ENCODE data around the gene ESR1. TPM values are rescaled to one million over a fixed set of nuclear protein-coding genes. Genes with fewer than 3 reads are reported as not detected.

The ESR1 gene
- polyA plus RNA-seq, 1 of the 3 experiments (the other 2 are of a cell fraction), result under 0.01 TPM

GRCh38 chr6:151881231-151881630, 73.7 kb downstream of the ESR1 start (continued):
- TF ChIP-seq, protein P1, sequence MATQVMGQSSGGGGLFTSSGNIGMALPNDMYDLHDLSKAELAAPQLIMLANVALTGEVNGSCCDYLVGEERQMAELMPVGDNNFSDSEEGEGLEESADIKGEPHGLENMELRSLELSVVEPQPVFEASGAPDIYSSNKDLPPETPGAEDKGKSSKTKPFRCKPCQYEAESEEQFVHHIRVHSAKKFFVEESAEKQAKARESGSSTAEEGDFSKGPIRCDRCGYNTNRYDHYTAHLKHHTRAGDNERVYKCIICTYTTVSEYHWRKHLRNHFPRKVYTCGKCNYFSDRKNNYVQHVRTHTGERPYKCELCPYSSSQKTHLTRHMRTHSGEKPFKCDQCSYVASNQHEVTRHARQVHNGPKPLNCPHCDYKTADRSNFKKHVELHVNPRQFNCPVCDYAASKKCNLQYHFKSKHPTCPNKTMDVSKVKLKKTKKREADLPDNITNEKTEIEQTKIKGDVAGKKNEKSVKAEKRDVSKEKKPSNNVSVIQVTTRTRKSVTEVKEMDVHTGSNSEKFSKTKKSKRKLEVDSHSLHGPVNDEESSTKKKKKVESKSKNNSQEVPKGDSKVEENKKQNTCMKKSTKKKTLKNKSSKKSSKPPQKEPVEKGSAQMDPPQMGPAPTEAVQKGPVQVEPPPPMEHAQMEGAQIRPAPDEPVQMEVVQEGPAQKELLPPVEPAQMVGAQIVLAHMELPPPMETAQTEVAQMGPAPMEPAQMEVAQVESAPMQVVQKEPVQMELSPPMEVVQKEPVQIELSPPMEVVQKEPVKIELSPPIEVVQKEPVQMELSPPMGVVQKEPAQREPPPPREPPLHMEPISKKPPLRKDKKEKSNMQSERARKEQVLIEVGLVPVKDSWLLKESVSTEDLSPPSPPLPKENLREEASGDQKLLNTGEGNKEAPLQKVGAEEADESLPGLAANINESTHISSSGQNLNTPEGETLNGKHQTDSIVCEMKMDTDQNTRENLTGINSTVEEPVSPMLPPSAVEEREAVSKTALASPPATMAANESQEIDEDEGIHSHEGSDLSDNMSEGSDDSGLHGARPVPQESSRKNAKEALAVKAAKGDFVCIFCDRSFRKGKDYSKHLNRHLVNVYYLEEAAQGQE (IDR thresholded peaks at IDR 0.05; ENCODE audit: low read depth, low read length), result no peak
- TF ChIP-seq IRF3 (IDR thresholded peaks at IDR 0.05; ENCODE audit: low read depth, low read length) (no peak), TAF1 (IDR thresholded peaks at IDR 0.05; ENCODE audit: borderline replicate concordance, low read depth, low read length) (no peak), MEF2A (IDR thresholded peaks at IDR 0.05; ENCODE audit: borderline replicate concordance, low read depth) (no peak), EP300 (IDR thresholded peaks at IDR 0.05; ENCODE audit: borderline replicate concordance in 1 of 2, low read depth in 1 of 2, low read length in 1 of 2) (no peak), ELF1 (IDR thresholded peaks at IDR 0.05) (no peak), FOSL2 (IDR thresholded peaks at IDR 0.05; ENCODE audit: borderline replicate concordance, low read depth) (no peak), SMC3 (IDR thresholded peaks at IDR 0.05; ENCODE audit: low read depth, low read length) (no peak)
- TF ChIP-seq, protein P2, sequence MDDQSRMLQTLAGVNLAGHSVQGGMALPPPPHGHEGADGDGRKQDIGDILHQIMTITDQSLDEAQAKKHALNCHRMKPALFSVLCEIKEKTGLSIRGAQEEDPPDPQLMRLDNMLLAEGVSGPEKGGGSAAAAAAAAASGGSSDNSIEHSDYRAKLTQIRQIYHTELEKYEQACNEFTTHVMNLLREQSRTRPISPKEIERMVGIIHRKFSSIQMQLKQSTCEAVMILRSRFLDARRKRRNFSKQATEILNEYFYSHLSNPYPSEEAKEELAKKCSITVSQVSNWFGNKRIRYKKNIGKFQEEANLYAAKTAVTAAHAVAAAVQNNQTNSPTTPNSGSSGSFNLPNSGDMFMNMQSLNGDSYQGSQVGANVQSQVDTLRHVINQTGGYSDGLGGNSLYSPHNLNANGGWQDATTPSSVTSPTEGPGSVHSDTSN (IDR thresholded peaks at IDR 0.05), result no peak
- TF ChIP-seq, protein P3, sequence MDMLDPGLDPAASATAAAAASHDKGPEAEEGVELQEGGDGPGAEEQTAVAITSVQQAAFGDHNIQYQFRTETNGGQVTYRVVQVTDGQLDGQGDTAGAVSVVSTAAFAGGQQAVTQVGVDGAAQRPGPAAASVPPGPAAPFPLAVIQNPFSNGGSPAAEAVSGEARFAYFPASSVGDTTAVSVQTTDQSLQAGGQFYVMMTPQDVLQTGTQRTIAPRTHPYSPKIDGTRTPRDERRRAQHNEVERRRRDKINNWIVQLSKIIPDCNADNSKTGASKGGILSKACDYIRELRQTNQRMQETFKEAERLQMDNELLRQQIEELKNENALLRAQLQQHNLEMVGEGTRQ (IDR thresholded peaks at IDR 0.05; ENCODE audit: borderline replicate concordance, low read depth, low read length), result no peak

DNA sequence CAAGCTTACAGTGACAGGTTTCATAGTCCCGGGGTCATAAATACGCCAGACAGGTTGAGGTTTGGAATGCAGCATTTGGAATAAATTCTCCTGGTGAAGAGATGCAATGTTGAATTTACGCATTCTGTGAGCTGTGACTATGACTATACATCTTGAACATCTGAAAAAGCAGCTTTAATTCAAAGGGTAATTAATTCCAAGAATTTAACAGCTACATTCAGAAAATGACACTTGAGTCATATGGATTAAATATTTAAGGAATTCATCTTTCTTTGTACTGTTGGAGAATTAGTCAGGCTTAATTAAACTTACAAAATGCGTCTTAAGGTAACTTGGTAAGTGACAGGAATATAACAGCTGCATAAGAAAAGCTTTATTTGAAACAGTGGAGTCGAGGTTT, 74.7 kb downstream of the ESR1 start:
- Histone ChIP-seq H3K79me2 (ENCODE audit: insufficient read depth) (no peaks in the 10 kb centered on the region), H3K9me2 (no peaks in the 10 kb centered on the region), H2AFZ (ENCODE audit: low read depth) (no peak overlapping the region), H3K9ac (no peak overlapping the region), H3K27ac (ENCODE audit: low read depth in 2 of 2, low read length in 1 of 2) (no peak overlapping the region), H3K4me2 (no peak overlapping the region), H3K4me3 (ENCODE audit: low read depth in 2 of 2, low read length in 1 of 2) (no peak overlapping the region), H4K20me1 (ENCODE audit: insufficient read depth) (no peaks in the 10 kb centered on the region), H3K36me3 (replicated peaks in 1 of 2; ENCODE audit: control insufficient read depth in 1 of 2, insufficient read depth in 2 of 2, low read length in 1 of 2) (no peaks in the 10 kb centered on the region), H3K27me3 (ENCODE audit: insufficient read depth) (no peaks in the 10 kb centered on the region), H3K9me3 (no peaks in the 10 kb centered on the region), H3K4me1 (ENCODE audit: control insufficient read depth in 1 of 2, insufficient read depth in 2 of 2, low read depth in 1 of 2, low read length in 1 of 2) (no peaks in the 10 kb centered on the region), H3F3A (replicated peaks; ENCODE audit: insufficient read depth) (no peaks in the 10 kb centered on the region)
- CTCF ChIA-PET, result no interaction called here
- WGBS (ENCODE audit: low lambda C conversion rate), result 33% methylated on average over 5 of the region's 5 CpGs
- no peak for DNase-seq
- POLR2A ChIA-PET, result no interaction called here
- TF ChIP-seq MXI1 (IDR thresholded peaks at IDR 0.05; ENCODE audit: low read depth, low read length) (no peak), SMC3 (IDR thresholded peaks at IDR 0.05; ENCODE audit: low read depth, low read length) (no peak), RCOR1 (IDR thresholded peaks at IDR 0.05; ENCODE audit: low read length) (no peak), ELF1 (IDR thresholded peaks at IDR 0.05) (no peak), GATA2 (CRISPR knock-in tag; IDR thresholded peaks at IDR 0.05) (no peak), YY1 (IDR thresholded peaks at IDR 0.05; ENCODE audit: low read depth) (no peak), TEAD4 (IDR thresholded peaks at IDR 0.05; ENCODE audit: borderline replicate concordance, insufficient read depth) (no peak), ZBTB33 (IDR thresholded peaks at IDR 0.05; ENCODE audit: borderline replicate concordance, low read depth) (no peak), CHD2 (IDR thresholded peaks at IDR 0.05; ENCODE audit: low read length, partially characterized antibody) (no peak), FOSL2 (IDR thresholded peaks at IDR 0.05; ENCODE audit: borderline replicate concordance, low read depth) (no peak), RXRA (IDR thresholded peaks at IDR 0.05; ENCODE audit: borderline replicate concordance, low read depth) (no peak), NFIC (IDR thresholded peaks at IDR 0.05; ENCODE audit: borderline replicate concordance) (no peak), GABPA (IDR thresholded peaks at IDR 0.05; ENCODE audit: low read depth) (no peak), MEF2A (IDR thresholded peaks at IDR 0.05; ENCODE audit: borderline replicate concordance, low read depth) (no peak)
- TF ChIP-seq, protein P3 (IDR thresholded peaks at IDR 0.05; ENCODE audit: borderline replicate concordance, low read depth, low read length), result no peak
- TF ChIP-seq, protein P4, sequence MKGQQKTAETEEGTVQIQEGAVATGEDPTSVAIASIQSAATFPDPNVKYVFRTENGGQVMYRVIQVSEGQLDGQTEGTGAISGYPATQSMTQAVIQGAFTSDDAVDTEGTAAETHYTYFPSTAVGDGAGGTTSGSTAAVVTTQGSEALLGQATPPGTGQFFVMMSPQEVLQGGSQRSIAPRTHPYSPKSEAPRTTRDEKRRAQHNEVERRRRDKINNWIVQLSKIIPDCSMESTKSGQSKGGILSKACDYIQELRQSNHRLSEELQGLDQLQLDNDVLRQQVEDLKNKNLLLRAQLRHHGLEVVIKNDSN (IDR thresholded peaks at IDR 0.05; ENCODE audit: borderline replicate concordance, low read depth), result no peak

Measured in SK-N-SH (cell line).